SK-N-SH (cell line): ENCODE measurements around the gene LIN52. TPM values are rescaled to one million over a fixed set of nuclear protein-coding genes. Genes with fewer than 3 reads are reported as not detected.
A peak's percentile ranks its signal among the peaks of the same experiment; 100 is the strongest.

Experiments used
- CTCF ChIA-PET: fragments of 300-600, 350-600 bp; formaldehyde crosslinking; extraction: SDS; loops from one replicate; lab custom pipeline; 2021; lab: Yijun Ruan, JAX
- POLR2A ChIA-PET: fragments of 350-600 bp; sonication (Branson Sonifier 250); formaldehyde crosslinking; extraction: SDS; loops from one replicate; lab custom pipeline; 2020; ENCODE audit warnings: antibody characterized with exemption, inconsistent platforms; lab: Yijun Ruan, JAX
- DNase-seq: peaks from one replicate; pipeline ENCODE4 v3.0.0; 2012
- H2AFZ ChIP-seq: fragments of 200-600 bp; sonication (generic); 2 replicates; pipeline ENCODE4 v1.8.1; 2016; ENCODE audit warnings: antibody characterized with exemption, mild to moderate bottlenecking, low read depth
- H3F3A ChIP-seq: fragments of 200-600 bp; sonication (generic); replicated peaks from 2 replicates; pipeline ENCODE3; 2016; ENCODE audit warnings: antibody characterized with exemption, mild to moderate bottlenecking; ENCODE audit not compliant: insufficient read depth
- H3K27ac ChIP-seq, 2 experiments: fragments of 200-500 bp in 1 of 2; fragments of 200-600 bp in 1 of 2; sonication (Bioruptor generic) in 1 of 2; sonication (generic), shearing (Covaris generic) in 1 of 2; 2 replicates each; pipeline versions ENCODE4 v1.5.1 to v1.6.1; 2014 to 2016; ENCODE audit warnings: low read depth in 2 of 2, inconsistent platforms in 1 of 2, low read length in 1 of 2, mild to moderate bottlenecking in 1 of 2, mixed read lengths in 1 of 2
- H3K27me3 ChIP-seq: fragments of 200-600 bp; sonication (generic), shearing (Covaris generic); 2 replicates; pipeline ENCODE4 v1.6.1; 2016; ENCODE audit warnings: mixed run types; ENCODE audit not compliant: insufficient read depth
- H3K36me3 ChIP-seq, 2 experiments: fragments of 200-500 bp in 1 of 2; fragments of 200-600 bp in 1 of 2; sonication (Bioruptor generic) in 1 of 2; sonication (generic) in 1 of 2; replicated peaks in 1 of 2; 2 replicates each; pipeline versions ENCODE3 to v1.5.1; 2014 to 2016; ENCODE audit warnings: low read length in 1 of 2, mild to moderate bottlenecking in 1 of 2; ENCODE audit not compliant: insufficient read depth in 2 of 2, control insufficient read depth in 1 of 2
- H3K4me1 ChIP-seq, 2 experiments: fragments of 200-500 bp in 1 of 2; fragments of 200-600 bp in 1 of 2; sonication (Bioruptor generic) in 1 of 2; sonication (generic), shearing (Covaris generic) in 1 of 2; 2 replicates each; pipeline versions ENCODE4 v1.5.1 to v1.6.1; 2014 to 2016; ENCODE audit warnings: low read depth in 1 of 2, low read length in 1 of 2, mixed run types in 1 of 2; ENCODE audit not compliant: insufficient read depth in 2 of 2, control insufficient read depth in 1 of 2
- H3K4me2 ChIP-seq: fragments of 200-600 bp; sonication (generic), shearing (Covaris generic); 2 replicates; pipeline ENCODE4 v1.6.1; 2017; ENCODE audit warnings: mixed run types
- H3K4me3 ChIP-seq, 2 experiments: fragments of 200-500 bp in 1 of 2; fragments of 200-600 bp in 1 of 2; sonication (Bioruptor generic) in 1 of 2; sonication (generic), shearing (Covaris generic) in 1 of 2; 2 replicates each; pipeline versions ENCODE4 v1.5.1 to v1.8.1; 2014 to 2016; ENCODE audit warnings: low read depth in 2 of 2, inconsistent platforms in 1 of 2, low read length in 1 of 2, mild to moderate bottlenecking in 1 of 2, mixed read lengths in 1 of 2, moderate library complexity in 1 of 2
- H3K79me2 ChIP-seq: fragments of 200-600 bp; sonication (generic); 2 replicates; pipeline ENCODE4 v1.8.1; 2017; ENCODE audit warnings: mild to moderate bottlenecking; ENCODE audit not compliant: insufficient read depth
- H3K9ac ChIP-seq: fragments of 200-600 bp; sonication (generic); 2 replicates; pipeline ENCODE4 v1.6.1; 2017; ENCODE audit warnings: mixed run types
- H3K9me2 ChIP-seq: fragments of 200-600 bp; sonication (generic); 2 replicates; pipeline ENCODE4 v1.6.1; 2017; ENCODE audit warnings: mixed run types
- H3K9me3 ChIP-seq: fragments of 200-600 bp; sonication (generic); 2 replicates; pipeline ENCODE4 v1.6.1; 2017; ENCODE audit warnings: mixed run types, mild to moderate bottlenecking, moderate library complexity
- H4K20me1 ChIP-seq: fragments of 200-600 bp; sonication (generic); 2 replicates; pipeline ENCODE4 v1.6.1; 2017; ENCODE audit warnings: mild to moderate bottlenecking, mixed run types; ENCODE audit not compliant: insufficient read depth
- FOXM1 ChIP-seq: IDR thresholded peaks from 2 replicates; pipeline ENCODE4 v1.4.0; 2012; ENCODE audit warnings: low read depth, mild to moderate bottlenecking
- GATA2 ChIP-seq: sonication (generic); formaldehyde crosslinking; IDR thresholded peaks from 2 replicates; pipeline ENCODE4 v1.5.0; 2020; ENCODE audit warnings: mild to moderate bottlenecking, missing genetic modification reagents
- RAD21 ChIP-seq: IDR thresholded peaks from 2 replicates; pipeline ENCODE4 v1.6.1; 2012; ENCODE audit warnings: mild to moderate bottlenecking, low read length
- RFX5 ChIP-seq: IDR thresholded peaks from 2 replicates; pipeline ENCODE4 v1.6.1; 2012; ENCODE audit warnings: mild to moderate bottlenecking, improper control_type of control experiment, low read length
- WGBS: methylation state at CpG from one replicate; pipeline ENCODE4 v1.1.6; 2017; ENCODE audit warnings: low lambda C conversion rate; 5-methylcytosine and 5-hydroxymethylcytosine counted together
- polyA plus RNA-seq, 3 experiments: library from polyadenylated mRNA; depleted of rRNA; stranded (reverse); fragments of >200 nt; gene quantifications; 2 replicates each; pipeline ENCODE4 v1.2.3, GENCODE V29; 2012
- TF ChIP-seq, protein P1 (sequence below): IDR thresholded peaks from 2 replicates; pipeline ENCODE4 v1.4.0; 2012; ENCODE audit warnings: low read depth, borderline replicate concordance
- TF ChIP-seq, protein P2 (sequence below): fragments of 150-350 bp; IDR thresholded peaks from 2 replicates; pipeline ENCODE4 v1.6.1; 2017; ENCODE audit warnings: antibody characterized with exemption, low read length, low read depth, borderline replicate concordance
- TF ChIP-seq, protein P3 (sequence below): IDR thresholded peaks from 2 replicates; pipeline ENCODE4 v1.6.1; 2012; ENCODE audit warnings: mild to moderate bottlenecking, low read depth, low read length, moderate library complexity
- TF ChIP-seq, protein P4 (sequence below): IDR thresholded peaks from 2 replicates; pipeline ENCODE4; 2012

LIN52 gene
- polyA plus RNA-seq, 1 of the 3 experiments (the other 2 are of a cell fraction): 4.9 TPM

DNA sequence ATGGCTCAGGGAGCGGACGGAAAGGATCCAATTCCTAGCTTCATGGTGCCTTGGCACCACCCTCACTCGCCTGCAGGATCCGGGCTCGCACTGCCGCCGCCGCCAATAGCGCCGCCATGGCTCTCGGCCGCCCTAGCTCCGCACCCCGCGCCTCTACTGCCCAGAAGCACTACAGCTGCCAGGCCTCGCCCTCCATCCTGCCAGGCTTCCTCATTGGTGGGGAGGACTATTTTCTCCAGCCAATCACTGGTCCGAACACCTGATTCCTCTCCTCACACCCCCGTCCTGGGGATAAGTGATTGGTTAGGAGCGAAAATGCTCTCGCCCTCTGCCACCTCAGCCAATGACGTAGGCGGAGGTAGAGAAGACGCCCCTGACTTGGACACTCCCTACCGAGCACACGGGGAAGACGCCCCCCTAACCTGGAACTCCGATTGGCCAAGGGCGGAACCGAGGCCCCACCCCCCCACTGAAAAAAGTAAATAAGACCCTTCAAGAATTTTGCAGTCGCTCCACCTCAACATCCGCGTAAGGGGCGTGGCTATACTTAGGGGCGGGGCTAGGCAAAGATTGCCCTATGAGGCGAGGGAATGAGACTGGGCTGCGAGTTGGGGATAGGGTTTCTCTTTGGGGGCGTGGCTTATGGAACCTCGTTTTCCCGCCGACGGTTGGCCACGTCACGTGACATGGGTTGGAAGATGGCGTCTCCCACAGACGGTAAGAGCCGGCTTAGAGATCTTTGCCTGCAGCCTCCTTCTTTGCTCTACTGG, at the start of gene LIN52, which contains the start of gene ALDH6A1 (continued):
- TF ChIP-seq, protein P1, sequence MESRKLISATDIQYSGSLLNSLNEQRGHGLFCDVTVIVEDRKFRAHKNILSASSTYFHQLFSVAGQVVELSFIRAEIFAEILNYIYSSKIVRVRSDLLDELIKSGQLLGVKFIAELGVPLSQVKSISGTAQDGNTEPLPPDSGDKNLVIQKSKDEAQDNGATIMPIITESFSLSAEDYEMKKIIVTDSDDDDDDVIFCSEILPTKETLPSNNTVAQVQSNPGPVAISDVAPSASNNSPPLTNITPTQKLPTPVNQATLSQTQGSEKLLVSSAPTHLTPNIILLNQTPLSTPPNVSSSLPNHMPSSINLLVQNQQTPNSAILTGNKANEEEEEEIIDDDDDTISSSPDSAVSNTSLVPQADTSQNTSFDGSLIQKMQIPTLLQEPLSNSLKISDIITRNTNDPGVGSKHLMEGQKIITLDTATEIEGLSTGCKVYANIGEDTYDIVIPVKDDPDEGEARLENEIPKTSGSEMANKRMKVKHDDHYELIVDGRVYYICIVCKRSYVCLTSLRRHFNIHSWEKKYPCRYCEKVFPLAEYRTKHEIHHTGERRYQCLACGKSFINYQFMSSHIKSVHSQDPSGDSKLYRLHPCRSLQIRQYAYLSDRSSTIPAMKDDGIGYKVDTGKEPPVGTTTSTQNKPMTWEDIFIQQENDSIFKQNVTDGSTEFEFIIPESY: no peak
- TF ChIP-seq, protein P2, sequence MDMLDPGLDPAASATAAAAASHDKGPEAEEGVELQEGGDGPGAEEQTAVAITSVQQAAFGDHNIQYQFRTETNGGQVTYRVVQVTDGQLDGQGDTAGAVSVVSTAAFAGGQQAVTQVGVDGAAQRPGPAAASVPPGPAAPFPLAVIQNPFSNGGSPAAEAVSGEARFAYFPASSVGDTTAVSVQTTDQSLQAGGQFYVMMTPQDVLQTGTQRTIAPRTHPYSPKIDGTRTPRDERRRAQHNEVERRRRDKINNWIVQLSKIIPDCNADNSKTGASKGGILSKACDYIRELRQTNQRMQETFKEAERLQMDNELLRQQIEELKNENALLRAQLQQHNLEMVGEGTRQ: peak; percentile 83
- TF ChIP-seq, protein P3, sequence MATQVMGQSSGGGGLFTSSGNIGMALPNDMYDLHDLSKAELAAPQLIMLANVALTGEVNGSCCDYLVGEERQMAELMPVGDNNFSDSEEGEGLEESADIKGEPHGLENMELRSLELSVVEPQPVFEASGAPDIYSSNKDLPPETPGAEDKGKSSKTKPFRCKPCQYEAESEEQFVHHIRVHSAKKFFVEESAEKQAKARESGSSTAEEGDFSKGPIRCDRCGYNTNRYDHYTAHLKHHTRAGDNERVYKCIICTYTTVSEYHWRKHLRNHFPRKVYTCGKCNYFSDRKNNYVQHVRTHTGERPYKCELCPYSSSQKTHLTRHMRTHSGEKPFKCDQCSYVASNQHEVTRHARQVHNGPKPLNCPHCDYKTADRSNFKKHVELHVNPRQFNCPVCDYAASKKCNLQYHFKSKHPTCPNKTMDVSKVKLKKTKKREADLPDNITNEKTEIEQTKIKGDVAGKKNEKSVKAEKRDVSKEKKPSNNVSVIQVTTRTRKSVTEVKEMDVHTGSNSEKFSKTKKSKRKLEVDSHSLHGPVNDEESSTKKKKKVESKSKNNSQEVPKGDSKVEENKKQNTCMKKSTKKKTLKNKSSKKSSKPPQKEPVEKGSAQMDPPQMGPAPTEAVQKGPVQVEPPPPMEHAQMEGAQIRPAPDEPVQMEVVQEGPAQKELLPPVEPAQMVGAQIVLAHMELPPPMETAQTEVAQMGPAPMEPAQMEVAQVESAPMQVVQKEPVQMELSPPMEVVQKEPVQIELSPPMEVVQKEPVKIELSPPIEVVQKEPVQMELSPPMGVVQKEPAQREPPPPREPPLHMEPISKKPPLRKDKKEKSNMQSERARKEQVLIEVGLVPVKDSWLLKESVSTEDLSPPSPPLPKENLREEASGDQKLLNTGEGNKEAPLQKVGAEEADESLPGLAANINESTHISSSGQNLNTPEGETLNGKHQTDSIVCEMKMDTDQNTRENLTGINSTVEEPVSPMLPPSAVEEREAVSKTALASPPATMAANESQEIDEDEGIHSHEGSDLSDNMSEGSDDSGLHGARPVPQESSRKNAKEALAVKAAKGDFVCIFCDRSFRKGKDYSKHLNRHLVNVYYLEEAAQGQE: peak; percentile 16; the same call in 1 of the 2 replicates
- TF ChIP-seq RFX5 (peak; percentile 90), RAD21 (no peak), FOXM1 (no peak), GATA2 (CRISPR knock-in tag) (no peak)

DNA sequence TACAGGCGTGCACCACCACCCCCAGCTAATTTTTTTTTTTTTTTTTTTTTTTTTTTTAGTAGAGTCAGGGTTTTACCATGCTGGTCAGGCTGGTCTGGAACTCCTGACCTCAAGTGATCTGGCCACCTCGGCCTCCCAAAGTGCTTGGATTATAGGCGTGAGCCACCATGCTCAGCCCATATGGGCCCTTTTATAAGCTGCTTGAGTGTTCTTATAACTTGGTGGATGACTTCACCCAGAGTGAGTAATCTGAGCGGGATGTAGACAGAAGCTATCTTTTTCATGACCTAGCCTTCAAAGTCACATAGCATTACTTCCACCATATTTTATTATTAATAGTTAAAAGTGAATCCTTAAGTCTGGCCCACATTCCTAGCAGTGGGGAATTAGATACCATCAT, 49.2 kb upstream of the LIN52 start:
- Histone ChIP-seq H3K9ac (no peak overlapping the region), H3K9me3 (no peaks in the 10 kb centered on the region), H3K4me1 (no peaks in the 10 kb centered on the region), H3K36me3 (peaks cover 0 to 6% of the 10 kb centered on the region in 2 experiments), H4K20me1 (no peaks in the 10 kb centered on the region), H3K79me2 (no peaks in the 10 kb centered on the region), H3K4me3 (no peak overlapping the region), H3K9me2 (no peaks in the 10 kb centered on the region), H2AFZ (no peak overlapping the region), H3K27ac (no peak overlapping the region), H3F3A (peaks cover 17% of the 10 kb centered on the region), H3K4me2 (no peak overlapping the region), H3K27me3 (no peaks in the 10 kb centered on the region)
- DNase-seq: no peak
- 82% methylated on average over 4 of the region's 4 CpGs for WGBS
- ChIA-PET POLR2A (no interaction called here), CTCF (no interaction called here)
- TF ChIP-seq GATA2 (CRISPR knock-in tag): no peak
- TF ChIP-seq, protein P4, sequence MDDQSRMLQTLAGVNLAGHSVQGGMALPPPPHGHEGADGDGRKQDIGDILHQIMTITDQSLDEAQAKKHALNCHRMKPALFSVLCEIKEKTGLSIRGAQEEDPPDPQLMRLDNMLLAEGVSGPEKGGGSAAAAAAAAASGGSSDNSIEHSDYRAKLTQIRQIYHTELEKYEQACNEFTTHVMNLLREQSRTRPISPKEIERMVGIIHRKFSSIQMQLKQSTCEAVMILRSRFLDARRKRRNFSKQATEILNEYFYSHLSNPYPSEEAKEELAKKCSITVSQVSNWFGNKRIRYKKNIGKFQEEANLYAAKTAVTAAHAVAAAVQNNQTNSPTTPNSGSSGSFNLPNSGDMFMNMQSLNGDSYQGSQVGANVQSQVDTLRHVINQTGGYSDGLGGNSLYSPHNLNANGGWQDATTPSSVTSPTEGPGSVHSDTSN: peak; percentile 34; the same call in 1 of the 2 replicates
